K562 (cell line): Measurements from ENCODE around the gene ATG4D. TPM values are rescaled to one million over a fixed set of nuclear protein-coding genes. Genes with fewer than 3 reads are reported as not detected.

Experiments
- ETV1 ChIP-seq: fragments of 450-650 bp; conservative IDR thresholded peaks from 2 replicates; pipeline ENCODE4 v1.6.1; 2016; ENCODE audit warnings: missing genetic modification characterization, control low read depth, low read depth, missing compliant biosample characterization
- EZH2 ChIP-seq: IDR thresholded peaks from 2 replicates; pipeline ENCODE4 v1.6.1; 2012; ENCODE audit warnings: low read depth, mild to moderate bottlenecking, inconsistent platforms, low read length, borderline replicate concordance
- GATA2 ChIP-seq: sonication (generic); formaldehyde crosslinking; IDR thresholded peaks from 2 replicates; pipeline ENCODE4 v1.4.0; 2020; ENCODE audit warnings: mild to moderate bottlenecking, missing genetic modification reagents
- MEIS2 ChIP-seq: fragments of 450-650 bp; IDR thresholded peaks from 2 replicates; pipeline ENCODE4 v1.6.1; 2014; ENCODE audit warnings: mild to moderate bottlenecking; ENCODE audit not compliant: partially characterized antibody
- MXI1 ChIP-seq: IDR thresholded peaks from 2 replicates; pipeline ENCODE4 v1.6.1; 2011; ENCODE audit warnings: low read depth, mild to moderate bottlenecking, improper control_type of control experiment, low read length
- RAD21 ChIP-seq, 2 experiments: fragments of 250-450 bp in 1 of 2; fragments of 450-650 bp in 1 of 2; sonication (Bioruptor Pico) in 1 of 2; formaldehyde crosslinking in 1 of 2; IDR thresholded peaks in 1 of 2; conservative IDR thresholded peaks in 1 of 2; 2 replicates each; pipeline versions ENCODE4 v1.4.0 to v1.8.0; 2020 to 2022; ENCODE audit warnings: mild to moderate bottlenecking in 2 of 2, moderate library complexity in 1 of 2
- RAD51 ChIP-seq: fragments of 450-650 bp; IDR thresholded peaks from 2 replicates; pipeline ENCODE4 v1.7.1; 2016; ENCODE audit warnings: low read depth, mild to moderate bottlenecking, borderline replicate concordance
- RBM34 ChIP-seq: fragments of 200-400 bp; formaldehyde crosslinking; IDR thresholded peaks from 2 replicates; pipeline ENCODE4 v1.6.1; 2018; ENCODE audit warnings: low read length, borderline replicate concordance; ENCODE audit not compliant: insufficient read depth
- XRCC3 ChIP-seq: fragments of 450-650 bp; IDR thresholded peaks from 2 replicates; pipeline ENCODE4 v1.6.1; 2017; ENCODE audit warnings: mild to moderate bottlenecking, moderate library complexity
- YY1 ChIP-seq, 3 experiments: IDR thresholded peaks; 2 replicates each; pipeline ENCODE4 v1.6.1; 2011; ENCODE audit warnings: low read length in 2 of 3, mild to moderate bottlenecking in 2 of 3, moderate library complexity in 2 of 3, borderline replicate concordance in 1 of 3, control low read depth in 1 of 3, low read depth in 1 of 3; ENCODE audit not compliant: insufficient read depth in 3 of 3, insufficient replicate concordance in 2 of 3, control insufficient read depth in 1 of 3, insufficient read length in 1 of 3; ENCODE audit errors: extremely low read depth in 1 of 3
- ZBTB7A ChIP-seq: IDR thresholded peaks from 2 replicates; pipeline ENCODE4 v1.6.1; 2011; ENCODE audit warnings: low read depth, mild to moderate bottlenecking, low read length, moderate library complexity, borderline replicate concordance; ENCODE audit not compliant: control insufficient read depth
- ZNF12 ChIP-seq: sonication (generic); formaldehyde crosslinking; IDR thresholded peaks from 2 replicates; pipeline ENCODE4 v1.4.0; 2020; ENCODE audit warnings: mild to moderate bottlenecking, missing genetic modification reagents
- ZNF277 ChIP-seq: fragments of 250-450 bp; sonication (Bioruptor Pico); IDR thresholded peaks from 2 replicates; pipeline ENCODE4 v1.8.0; 2022; ENCODE audit warnings: inconsistent platforms, mild to moderate bottlenecking, moderate library complexity, borderline replicate concordance
- polyA plus RNA-seq, 8 experiments: library from polyadenylated mRNA; depleted of rRNA in 4 of 8; stranded (reverse) in 5 of 8; unstranded in 3 of 8; fragments of >200 nt; fragmentation: Nextera tagmentation in 2 of 8; fragmentation: Illumina TruSeq in 1 of 8; extraction: Ambion mirVana in 2 of 8; extraction: Trizol in 1 of 8; gene quantifications; 2 replicates each; pipeline versions ENCODE4 v1.2.1 to v1.2.3, GENCODE V29; 2011 to 2014; ENCODE audit warnings: inconsistent platforms in 1 of 8, missing spikeins in 1 of 8
- total RNA-seq, 7 experiments: library from RNA; depleted of rRNA in 6 of 7; stranded (reverse); fragments of >200 nt in 6 of 7; fragmentation: Illumina TruSeq in 2 of 7; extraction: Trizol in 2 of 7; gene quantifications; 2 replicates each; pipeline versions ENCODE4 v1.2.1 to v1.2.3, GENCODE V29; 2011 to 2021; ENCODE audit warnings: low replicate concordance in 1 of 7
- TF ChIP-seq, protein P1 (sequence below): fragments of 150-350 bp; IDR thresholded peaks from 2 replicates; pipeline ENCODE4 v1.6.1; 2014; ENCODE audit warnings: low read depth, mild to moderate bottlenecking, low read length, borderline replicate concordance
- TF ChIP-seq, protein P2 (sequence below), 2 experiments: IDR thresholded peaks; 2 replicates each; pipeline ENCODE4 v1.6.1; 2011; ENCODE audit warnings: borderline replicate concordance in 1 of 2, control low read depth in 1 of 2, low read depth in 1 of 2, low read length in 1 of 2, mild to moderate bottlenecking in 1 of 2, mixed read lengths in 1 of 2, moderate library complexity in 1 of 2; ENCODE audit not compliant: insufficient read depth in 1 of 2, insufficient read length in 1 of 2, poor library complexity in 1 of 2, severe bottlenecking in 1 of 2; ENCODE audit errors: extremely low read depth in 1 of 2
- TF ChIP-seq, protein P3 (sequence below): fragments of 450-650 bp; formaldehyde crosslinking; IDR thresholded peaks from 2 replicates; pipeline ENCODE4 v1.4.0; 2020; ENCODE audit warnings: mild to moderate bottlenecking, moderate library complexity
- TF ChIP-seq, protein P4 (sequence below): fragments of 450-650 bp; formaldehyde crosslinking; IDR thresholded peaks from 2 replicates; pipeline ENCODE4 v1.4.0; 2022; ENCODE audit warnings: missing genetic modification characterization

The ATG4D gene
- total and polyA plus RNA-seq, 9 of the 15 experiments (the other 6 are each of a cell fraction or from before 2014, with no cell fraction given) = 0.51 to 66.1 (median 22.9) TPM

DNA sequence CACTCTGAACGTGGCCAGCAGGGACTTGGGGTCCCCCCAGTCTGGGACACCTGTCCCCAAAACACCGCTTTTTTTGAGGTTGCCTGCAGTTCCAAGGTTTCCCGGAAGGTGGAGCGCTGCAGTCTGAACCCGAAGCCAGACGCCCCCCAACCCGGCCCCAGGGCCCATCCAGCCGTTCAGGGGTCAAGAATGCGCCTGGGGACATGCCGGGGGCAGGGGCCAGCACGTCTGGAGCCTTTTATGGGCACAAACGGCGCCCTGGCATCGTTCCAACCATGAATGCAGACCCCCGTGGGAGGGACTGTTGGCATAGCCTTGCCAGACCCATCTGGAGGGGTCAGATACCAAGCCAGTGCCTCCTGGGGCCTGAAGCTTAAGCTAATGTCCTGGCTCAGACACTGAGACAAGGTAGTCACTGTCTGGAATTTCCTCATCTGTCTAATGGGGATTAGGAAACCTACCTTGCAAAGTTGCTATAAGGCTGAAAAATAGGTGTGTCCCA lies 33.4 kb upstream of the ATG4D start (continued):
- no peak for TF ChIP-seq RAD51
- TF ChIP-seq RAD21 (CRISPR knock-in tag; conservative IDR thresholded peaks at IDR 0.05 in 1 of 2, IDR thresholded peaks at IDR 0.05 in 1 of 2) = peak in 1 of 2 experiments; percentile 41; a peak in 2 of 4 replicates
- TF ChIP-seq YY1 (IDR thresholded peaks at IDR 0.05; ENCODE audit: borderline replicate concordance in 1 of 3, control insufficient read depth in 1 of 3, extremely low read depth in 1 of 3, insufficient read depth in 3 of 3, insufficient read length in 1 of 3, insufficient replicate concordance in 2 of 3, low read depth in 1 of 3, low read length in 2 of 3) = no peak
- no peak for TF ChIP-seq ZNF277 (CRISPR knock-in tag)
- TF ChIP-seq XRCC3 = no peak
- no peak for TF ChIP-seq MEIS2
- no peak; the same call in 1 of the 2 replicates for TF ChIP-seq ZNF12
- no peak for TF ChIP-seq EZH2
- TF ChIP-seq, protein P1, sequence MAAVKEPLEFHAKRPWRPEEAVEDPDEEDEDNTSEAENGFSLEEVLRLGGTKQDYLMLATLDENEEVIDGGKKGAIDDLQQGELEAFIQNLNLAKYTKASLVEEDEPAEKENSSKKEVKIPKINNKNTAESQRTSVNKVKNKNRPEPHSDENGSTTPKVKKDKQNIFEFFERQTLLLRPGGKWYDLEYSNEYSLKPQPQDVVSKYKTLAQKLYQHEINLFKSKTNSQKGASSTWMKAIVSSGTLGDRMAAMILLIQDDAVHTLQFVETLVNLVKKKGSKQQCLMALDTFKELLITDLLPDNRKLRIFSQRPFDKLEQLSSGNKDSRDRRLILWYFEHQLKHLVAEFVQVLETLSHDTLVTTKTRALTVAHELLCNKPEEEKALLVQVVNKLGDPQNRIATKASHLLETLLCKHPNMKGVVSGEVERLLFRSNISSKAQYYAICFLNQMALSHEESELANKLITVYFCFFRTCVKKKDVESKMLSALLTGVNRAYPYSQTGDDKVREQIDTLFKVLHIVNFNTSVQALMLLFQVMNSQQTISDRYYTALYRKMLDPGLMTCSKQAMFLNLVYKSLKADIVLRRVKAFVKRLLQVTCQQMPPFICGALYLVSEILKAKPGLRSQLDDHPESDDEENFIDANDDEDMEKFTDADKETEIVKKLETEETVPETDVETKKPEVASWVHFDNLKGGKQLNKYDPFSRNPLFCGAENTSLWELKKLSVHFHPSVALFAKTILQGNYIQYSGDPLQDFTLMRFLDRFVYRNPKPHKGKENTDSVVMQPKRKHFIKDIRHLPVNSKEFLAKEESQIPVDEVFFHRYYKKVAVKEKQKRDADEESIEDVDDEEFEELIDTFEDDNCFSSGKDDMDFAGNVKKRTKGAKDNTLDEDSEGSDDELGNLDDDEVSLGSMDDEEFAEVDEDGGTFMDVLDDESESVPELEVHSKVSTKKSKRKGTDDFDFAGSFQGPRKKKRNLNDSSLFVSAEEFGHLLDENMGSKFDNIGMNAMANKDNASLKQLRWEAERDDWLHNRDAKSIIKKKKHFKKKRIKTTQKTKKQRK = no peak
- TF ChIP-seq, protein P2, sequence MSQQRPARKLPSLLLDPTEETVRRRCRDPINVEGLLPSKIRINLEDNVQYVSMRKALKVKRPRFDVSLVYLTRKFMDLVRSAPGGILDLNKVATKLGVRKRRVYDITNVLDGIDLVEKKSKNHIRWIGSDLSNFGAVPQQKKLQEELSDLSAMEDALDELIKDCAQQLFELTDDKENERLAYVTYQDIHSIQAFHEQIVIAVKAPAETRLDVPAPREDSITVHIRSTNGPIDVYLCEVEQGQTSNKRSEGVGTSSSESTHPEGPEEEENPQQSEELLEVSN (IDR thresholded peaks at IDR 0.05; ENCODE audit: borderline replicate concordance in 1 of 2, extremely low read depth in 1 of 2, insufficient read depth in 1 of 2, insufficient read length in 1 of 2, low read depth in 1 of 2, low read length in 1 of 2, poor library complexity in 1 of 2, severe bottlenecking in 1 of 2) = no peak
- peak; percentile 82; the same call in 1 of the 2 replicates for TF ChIP-seq ZBTB7A
- TF ChIP-seq, protein P3, sequence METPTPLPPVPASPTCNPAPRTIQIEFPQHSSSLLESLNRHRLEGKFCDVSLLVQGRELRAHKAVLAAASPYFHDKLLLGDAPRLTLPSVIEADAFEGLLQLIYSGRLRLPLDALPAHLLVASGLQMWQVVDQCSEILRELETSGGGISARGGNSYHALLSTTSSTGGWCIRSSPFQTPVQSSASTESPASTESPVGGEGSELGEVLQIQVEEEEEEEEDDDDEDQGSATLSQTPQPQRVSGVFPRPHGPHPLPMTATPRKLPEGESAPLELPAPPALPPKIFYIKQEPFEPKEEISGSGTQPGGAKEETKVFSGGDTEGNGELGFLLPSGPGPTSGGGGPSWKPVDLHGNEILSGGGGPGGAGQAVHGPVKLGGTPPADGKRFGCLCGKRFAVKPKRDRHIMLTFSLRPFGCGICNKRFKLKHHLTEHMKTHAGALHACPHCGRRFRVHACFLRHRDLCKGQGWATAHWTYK (CRISPR knock-in tag) = no peak
- no peak for TF ChIP-seq ETV1 (tag)
- no peak for TF ChIP-seq MXI1
- TF ChIP-seq RBM34 = no peak
- TF ChIP-seq GATA2 (CRISPR knock-in tag) = no peak
- TF ChIP-seq, protein P4, sequence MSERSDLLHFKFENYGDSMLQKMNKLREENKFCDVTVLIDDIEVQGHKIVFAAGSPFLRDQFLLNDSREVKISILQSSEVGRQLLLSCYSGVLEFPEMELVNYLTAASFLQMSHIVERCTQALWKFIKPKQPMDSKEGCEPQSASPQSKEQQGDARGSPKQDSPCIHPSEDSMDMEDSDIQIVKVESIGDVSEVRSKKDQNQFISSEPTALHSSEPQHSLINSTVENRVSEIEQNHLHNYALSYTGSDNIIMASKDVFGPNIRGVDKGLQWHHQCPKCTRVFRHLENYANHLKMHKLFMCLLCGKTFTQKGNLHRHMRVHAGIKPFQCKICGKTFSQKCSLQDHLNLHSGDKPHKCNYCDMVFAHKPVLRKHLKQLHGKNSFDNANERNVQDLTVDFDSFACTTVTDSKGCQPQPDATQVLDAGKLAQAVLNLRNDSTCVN (CRISPR knock-in tag) = no peak
